HG03066 (cell line): ENCODE results near the gene CRABP2.

Experiments used
- ATAC-seq: cut with Tn5 transposase; IDR thresholded peaks from one replicate; pipeline ENCODE4 v1.9.1; 2021; ENCODE audit warnings: low read depth; ENCODE audit not compliant: unreplicated experiment

CRABP2 gene

GRCh38 chr1:156658945-156659574, 46.3 kb downstream of the CRABP2 start:
- ATAC-seq: no peak

GRCh38 chr1:156658496-156658895, 46.9 kb downstream of the CRABP2 start:
- no peak for ATAC-seq

GRCh38 chr1:156657741-156658319, 47.6 kb downstream of the CRABP2 start:
- ATAC-seq: no peak

- ATAC-seq: no peak
Measured at GRCh38 chr1:156656806-156657740, 48.3 kb downstream of the CRABP2 start.

GRCh38 chr1:156655904-156656516, 49.4 kb downstream of the CRABP2 start:
- ATAC-seq: no peak

- no peak for ATAC-seq
Measured at GRCh38 chr1:156655151-156655903, 50.1 kb downstream of the CRABP2 start.

GRCh38 chr1:156654700-156655099, 50.7 kb downstream of the CRABP2 start:
- no peak for ATAC-seq

GRCh38 chr1:156652992-156653355, 52.4 kb downstream of the CRABP2 start:
- no peak for ATAC-seq

- no peak for ATAC-seq
Measured at GRCh38 chr1:156652131-156652991, 53.0 kb downstream of the CRABP2 start.
